A549 (cell line): ENCODE measurements around the gene GTPBP2. TPM values are rescaled to one million over a fixed set of nuclear protein-coding genes. Genes with fewer than 3 reads are reported as not detected.

ENCODE experiments used
- ATAC-seq, 2 experiments: fragments of 200-7000 bp in 1 of 2; fragments of >200 bp in 1 of 2; cut with Nextera tagmentation in 1 of 2; cut with Tn5 transposase in 1 of 2; 3 replicates each; pipeline versions ENCODE4 v1.8.0 to v1.9.1; 2018 to 2020; ENCODE audit warnings: mild to moderate bottlenecking in 1 of 2, moderate library complexity in 1 of 2
- CTCF ChIA-PET: fragments of 300-600 bp; sonication (Branson Sonifier 250); formaldehyde crosslinking; extraction: SDS; loops from one replicate; lab custom pipeline; 2021; ENCODE audit warnings: antibody characterized with exemption, inconsistent platforms; lab: Yijun Ruan, JAX
- POLR2A ChIA-PET: fragments of 350-600 bp; formaldehyde crosslinking; extraction: SDS; loops from one replicate; lab custom pipeline; 2021; ENCODE audit warnings: antibody characterized with exemption, inconsistent platforms; lab: Yijun Ruan, JAX
- DNase-seq, 2 experiments: peaks; one replicate each; pipeline versions ENCODE4 v3.0.0 to v3.0.0-alpha.2; 2011 to 2016; ENCODE audit warnings: low read depth in 1 of 2, low spot score in 1 of 2
- FAIRE-seq: peaks from 2 replicates; lab custom pipeline; 2011; peaks lifted over from hg19 to GRCh38; lab: Jason Lieb, UNC
- H3K27ac ChIP-seq, 2 experiments: fragments of >200 bp; sonication (Bioruptor Twin); formaldehyde crosslinking; 3 replicates each; pipeline ENCODE4 v1.5.1; 2016 to 2017
- H3K4me1 ChIP-seq: fragments of >200 bp; sonication (Bioruptor Twin); formaldehyde crosslinking; 3 replicates; pipeline ENCODE4 v1.6.1; 2016
- H3K4me2 ChIP-seq: fragments of >200 bp; sonication (Bioruptor Twin); formaldehyde crosslinking; 3 replicates; pipeline ENCODE4 v1.6.1; 2016
- H3K4me3 ChIP-seq: fragments of >200 bp; sonication (Bioruptor Twin); formaldehyde crosslinking; 3 replicates; pipeline ENCODE4 v1.5.1; 2016
- H3K9me3 ChIP-seq: fragments of >200 bp; sonication (Bioruptor Twin); formaldehyde crosslinking; 3 replicates; pipeline ENCODE4 v1.6.1; 2016
- BHLHE40 ChIP-seq: IDR thresholded peaks from 2 replicates; pipeline ENCODE4 v1.6.1; 2012; ENCODE audit warnings: low read depth, low read length, inconsistent platforms
- CBX8 ChIP-seq: fragments of 200-600 bp; sonication (generic); IDR thresholded peaks from 2 replicates; pipeline ENCODE4 v1.6.1; 2016
- EHF ChIP-seq: fragments of 250-450 bp; sonication (Bioruptor Pico); IDR thresholded peaks from 2 replicates; pipeline ENCODE4 v1.5.0; 2020; ENCODE audit warnings: mild to moderate bottlenecking
- EHMT2 ChIP-seq: fragments of 200-600 bp; sonication (generic); IDR thresholded peaks from 2 replicates; pipeline ENCODE4 v1.6.1; 2016; ENCODE audit warnings: antibody characterized with exemption, low read depth, mild to moderate bottlenecking, moderate library complexity
- ESRRA ChIP-seq: fragments of 150-350 bp; IDR thresholded peaks from 2 replicates; pipeline ENCODE4 v1.6.1; 2014; ENCODE audit warnings: mild to moderate bottlenecking, low read length, borderline replicate concordance
- GATA3 ChIP-seq: IDR thresholded peaks from 2 replicates; pipeline ENCODE4 v1.6.1; 2012; ENCODE audit warnings: borderline replicate concordance
- HDAC2 ChIP-seq: fragments of 200-600 bp; sonication (generic); IDR thresholded peaks from 2 replicates; pipeline ENCODE4 v1.6.1; 2016
- HOXA7 ChIP-seq: fragments of 250-450 bp; sonication (Bioruptor Pico); IDR thresholded peaks from 2 replicates; pipeline ENCODE4 v1.5.0; 2020; ENCODE audit warnings: mild to moderate bottlenecking, moderate library complexity
- HOXB13 ChIP-seq: fragments of 250-450 bp; sonication (Bioruptor Pico); IDR thresholded peaks from 2 replicates; pipeline ENCODE4 v1.5.0; 2020; ENCODE audit warnings: low read depth, mild to moderate bottlenecking, moderate library complexity
- HOXB5 ChIP-seq: fragments of 250-450 bp; sonication (Bioruptor Pico); IDR thresholded peaks from 2 replicates; pipeline ENCODE4 v1.5.0; 2020; ENCODE audit warnings: mild to moderate bottlenecking, moderate library complexity
- MAFK ChIP-seq: fragments of 450-650 bp; IDR thresholded peaks from 2 replicates; pipeline ENCODE4 v1.6.1; 2014; ENCODE audit not compliant: partially characterized antibody
- NFE2L2 ChIP-seq: fragments of 150-350 bp; conservative IDR thresholded peaks from 2 replicates; pipeline ENCODE4 v1.6.1; 2014; ENCODE audit warnings: low read length
- NR3C1 ChIP-seq: fragments of >200 bp; sonication (Bioruptor Twin); formaldehyde crosslinking; IDR thresholded peaks from 3 replicates; pipeline ENCODE4 v1.6.1; 2017
- PHF8 ChIP-seq: fragments of 200-600 bp; sonication (generic); IDR thresholded peaks from 2 replicates; pipeline ENCODE4 v1.6.1; 2016; ENCODE audit warnings: low read depth, mild to moderate bottlenecking, antibody characterized with exemption, moderate library complexity, borderline replicate concordance
- POLR2AphosphoS2 ChIP-seq: conservative IDR thresholded peaks from 2 replicates; pipeline ENCODE4 v1.6.1; 2012; ENCODE audit warnings: low read length, improper control_type of control experiment, inconsistent platforms
- RAD21 ChIP-seq, 2 experiments: fragments of >200 bp in 1 of 2; sonication (Bioruptor Twin) in 1 of 2; formaldehyde crosslinking in 1 of 2; IDR thresholded peaks in 1 of 2; conservative IDR thresholded peaks in 1 of 2; 2 replicates in 1 of 2; 3 replicates in 1 of 2; pipeline ENCODE4 v1.6.1; 2012 to 2018; ENCODE audit warnings: inconsistent platforms in 1 of 2
- RARB ChIP-seq: fragments of 250-450 bp; sonication (Bioruptor Pico); IDR thresholded peaks from 2 replicates; pipeline ENCODE4 v1.8.0; 2021; ENCODE audit warnings: mild to moderate bottlenecking, moderate library complexity
- RFX5 ChIP-seq: fragments of 450-650 bp; IDR thresholded peaks from 2 replicates; pipeline ENCODE4 v1.7.1; 2014; ENCODE audit warnings: antibody characterized with exemption, mild to moderate bottlenecking, moderate library complexity
- RNF2 ChIP-seq: fragments of 200-600 bp; sonication (generic); IDR thresholded peaks from 2 replicates; pipeline ENCODE4 v1.6.1; 2016; ENCODE audit warnings: low read depth, mild to moderate bottlenecking, antibody characterized with exemption, moderate library complexity, borderline replicate concordance
- SREBF2 ChIP-seq: fragments of 450-650 bp; IDR thresholded peaks from 2 replicates; pipeline ENCODE4 v1.6.1; 2014; ENCODE audit warnings: mild to moderate bottlenecking, moderate library complexity
- TFCP2L1 ChIP-seq: fragments of 250-450 bp; sonication (Bioruptor Pico); IDR thresholded peaks from 2 replicates; pipeline ENCODE4 v1.5.0; 2021; ENCODE audit warnings: mild to moderate bottlenecking
- ZFP36 ChIP-seq: fragments of 450-650 bp; IDR thresholded peaks from 2 replicates; pipeline ENCODE4 v1.6.1; 2014; ENCODE audit warnings: borderline replicate concordance; ENCODE audit not compliant: partially characterized antibody
- WGBS: methylation state at CpG from one replicate; pipeline ENCODE4 v1.1.6; 2017; ENCODE audit errors: missing lambda C conversion rate; 5-methylcytosine and 5-hydroxymethylcytosine counted together
- polyA plus RNA-seq, 4 experiments: library from polyadenylated mRNA; depleted of rRNA in 3 of 4; stranded (reverse); fragments of >200 nt; fragmentation: RNase III in 1 of 4; extraction: RNeasy Plus Mini Kit Qiagen cat#74134 plus additional on column Dnase treatment in 1 of 4; gene quantifications; 2 replicates in 3 of 4; 3 replicates in 1 of 4; pipeline ENCODE4 v1.2.3, GENCODE V29; 2011 to 2017
- TF ChIP-seq, protein P1 (sequence below): fragments of 450-650 bp; IDR thresholded peaks from 2 replicates; pipeline ENCODE4 v1.6.1; 2014; ENCODE audit warnings: antibody characterized with exemption
- TF ChIP-seq, protein P2 (sequence below): fragments of 200-600 bp; sonication (generic); IDR thresholded peaks from 2 replicates; pipeline ENCODE4 v1.6.1; 2016; ENCODE audit warnings: antibody characterized with exemption, mild to moderate bottlenecking, moderate library complexity
- TF ChIP-seq, protein P3 (sequence below): fragments of 150-350 bp; IDR thresholded peaks from 2 replicates; pipeline ENCODE4 v1.6.1; 2014; ENCODE audit warnings: low read depth, mild to moderate bottlenecking, low read length

The GTPBP2 gene
- polyA plus RNA-seq, 2 of the 4 experiments (the other 2 are of a cell fraction): 28.9 to 59.6 TPM

DNA sequence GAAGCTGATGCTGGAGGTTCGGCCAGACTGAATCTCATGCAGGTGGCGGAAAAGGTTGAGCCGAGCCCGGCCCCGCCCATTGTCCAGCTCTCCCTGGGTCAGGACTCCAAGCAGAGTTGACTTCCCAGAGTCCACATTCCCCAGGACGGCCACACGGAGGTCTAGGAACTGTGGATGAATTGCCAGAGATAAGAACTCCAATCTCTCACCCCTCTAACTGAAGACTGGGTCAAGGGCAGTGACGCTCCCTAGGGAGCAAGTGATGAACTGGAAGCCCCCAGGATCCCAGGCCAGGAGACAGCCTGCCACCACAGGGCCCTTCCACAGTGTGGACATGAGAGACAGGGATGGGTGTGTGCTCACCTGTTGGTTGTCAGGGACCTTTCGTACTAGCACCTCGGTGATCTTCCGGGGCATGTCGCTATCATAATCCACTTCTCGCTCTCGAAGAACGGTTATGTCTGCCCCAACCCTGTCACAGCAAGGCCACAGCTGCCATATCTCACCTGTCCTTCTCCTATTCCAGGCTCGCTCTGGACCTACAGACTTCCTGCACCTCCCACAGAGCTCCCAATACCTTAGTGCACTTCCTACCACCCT is 3.6 kb downstream of the GTPBP2 start:
- Histone ChIP-seq H3K4me1 (peaks cover 19% of the 10 kb centered on the region), H3K27ac (peak overlapping the region in 1 of 2 experiments; percentile 100; a peak in 1 of 6 replicates), H3K9me3 (no peaks in the 10 kb centered on the region), H3K4me2 (no peak overlapping the region), H3K4me3 (no peak overlapping the region)
- CTCF ChIA-PET: interaction anchor here (0.5 to 3.5 kb wide), 3 partner anchors 12 to 96 kb away, joined by 3 to 21 read pairs (median 11); no protein-coding TSS in a partner anchor
- POLR2A ChIA-PET: no interaction called here
- ATAC-seq (no peak), DNase-seq (no peak), FAIRE-seq (no peak)
- TF ChIP-seq RNF2: no peak
- TF ChIP-seq POLR2AphosphoS2: no peak
- TF ChIP-seq, protein P1, sequence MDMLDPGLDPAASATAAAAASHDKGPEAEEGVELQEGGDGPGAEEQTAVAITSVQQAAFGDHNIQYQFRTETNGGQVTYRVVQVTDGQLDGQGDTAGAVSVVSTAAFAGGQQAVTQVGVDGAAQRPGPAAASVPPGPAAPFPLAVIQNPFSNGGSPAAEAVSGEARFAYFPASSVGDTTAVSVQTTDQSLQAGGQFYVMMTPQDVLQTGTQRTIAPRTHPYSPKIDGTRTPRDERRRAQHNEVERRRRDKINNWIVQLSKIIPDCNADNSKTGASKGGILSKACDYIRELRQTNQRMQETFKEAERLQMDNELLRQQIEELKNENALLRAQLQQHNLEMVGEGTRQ: no peak
- TF ChIP-seq BHLHE40: no peak
- TF ChIP-seq RARB: no peak
- TF ChIP-seq PHF8: no peak
- no peak for TF ChIP-seq MAFK
- TF ChIP-seq HOXA7: no peak
- WGBS: 96% methylated on average over 13 of the region's 16 CpGs

DNA sequence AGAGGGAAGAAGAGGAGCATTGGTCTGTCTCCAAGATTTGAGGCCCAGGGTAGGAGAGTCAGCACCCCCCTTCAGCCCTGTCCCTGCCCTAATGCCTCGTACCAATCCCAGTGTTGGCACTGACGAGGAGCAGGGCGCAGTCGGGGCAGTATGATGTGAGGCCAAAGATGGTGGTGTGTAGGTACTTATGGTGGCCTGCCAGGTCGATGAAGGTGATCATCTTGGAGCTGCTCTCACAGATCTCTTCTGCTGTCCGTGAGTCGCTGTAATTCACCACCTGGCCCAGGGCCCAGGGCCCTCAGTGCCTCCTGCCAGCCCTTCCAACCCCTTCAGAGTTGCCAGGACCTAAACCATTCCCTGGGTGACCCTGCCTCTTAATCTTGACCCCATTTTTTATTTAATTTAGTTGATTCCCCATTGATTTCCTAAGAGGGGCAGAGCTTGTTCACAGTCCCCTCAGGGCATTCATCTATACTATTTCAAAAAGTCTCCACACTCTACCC is 4.2 kb downstream of the GTPBP2 start:
- no peak overlapping the region for H3K27ac ChIP-seq
- DNase-seq (no peak), FAIRE-seq (no peak), ATAC-seq (no peak)
- H3K4me3 ChIP-seq: no peak overlapping the region
- peaks cover 17% of the 10 kb centered on the region for H3K4me1 ChIP-seq
- no peaks in the 10 kb centered on the region for H3K9me3 ChIP-seq
- TF ChIP-seq NFE2L2: no peak
- TF ChIP-seq HDAC2: no peak
- TF ChIP-seq GATA3: no peak
- no peak for TF ChIP-seq EHF (CRISPR knock-in tag)
- no peak for TF ChIP-seq SREBF2
- TF ChIP-seq CBX8: no peak
- ChIA-PET CTCF (interaction anchor here (1.0 to 3.5 kb wide), 3 partner anchors 12 to 17 kb away, joined by 3 to 21 read pairs (median 11); no protein-coding TSS in a partner anchor), POLR2A (no interaction called here)
- H3K4me2 ChIP-seq: no peak overlapping the region
- 92% methylated on average over 7 of the region's 7 CpGs for WGBS

DNA sequence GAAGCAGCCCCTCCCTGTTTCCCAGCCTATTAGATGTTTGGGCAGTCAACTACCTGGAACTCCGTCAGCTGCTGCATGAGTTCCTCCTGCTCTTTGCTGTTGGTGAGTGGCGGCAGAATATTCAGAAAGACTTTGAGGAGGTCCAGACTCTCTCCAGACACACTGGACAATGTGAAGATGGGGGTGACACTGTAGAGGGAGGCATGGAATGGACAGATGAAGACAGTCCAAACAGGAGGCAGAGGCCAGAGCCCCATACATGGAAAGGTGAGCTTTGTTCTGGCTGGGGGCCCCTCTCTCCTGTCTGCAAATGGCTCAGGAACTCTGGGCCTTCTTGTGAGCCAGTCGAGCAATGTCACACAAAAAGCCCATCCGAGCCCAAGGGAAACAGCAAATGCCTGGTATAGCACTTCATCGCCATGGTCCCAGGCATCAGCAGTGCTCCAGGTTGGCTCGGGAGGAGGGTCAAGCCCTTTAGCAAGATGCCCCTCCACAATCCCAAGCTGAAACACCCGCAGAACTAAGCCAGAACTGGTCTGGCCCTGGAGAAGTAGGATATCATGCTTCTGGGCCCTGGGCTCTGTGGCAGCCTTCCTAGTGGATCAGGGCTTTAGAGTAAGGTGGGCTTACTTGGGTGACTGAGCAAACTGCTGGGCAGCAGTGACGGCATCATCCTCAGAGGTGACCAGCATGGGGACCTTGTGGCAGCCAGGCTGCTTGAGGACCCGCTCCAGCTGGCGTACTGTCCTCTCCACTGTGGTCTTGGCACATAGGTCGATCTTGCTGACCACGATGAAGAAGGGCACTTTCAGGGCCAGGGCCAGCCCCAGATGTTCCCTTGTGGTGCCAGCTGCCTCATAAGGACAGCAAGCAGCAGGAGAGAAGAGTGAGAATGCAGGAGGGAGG is 4.9 kb downstream of the GTPBP2 start:
- 93% methylated on average over 6 of the region's 12 CpGs for WGBS
- ChIA-PET CTCF (interaction anchor here (1.0 to 3.5 kb wide), 4 partner anchors 11 to 16 kb away, joined by 3 to 21 read pairs (median 7); no protein-coding TSS in a partner anchor), POLR2A (no interaction called here)
- H3K9me3 ChIP-seq: no peaks in the 10 kb centered on the region
- H3K4me1 ChIP-seq: peaks cover 17% of the 10 kb centered on the region
- DNase-seq: no peak
- no peak overlapping the region for H3K27ac ChIP-seq
- FAIRE-seq: no peak
- ATAC-seq: no peak
- H3K4me3 ChIP-seq: no peak overlapping the region
- no peak overlapping the region for H3K4me2 ChIP-seq
- TF ChIP-seq, protein P2, sequence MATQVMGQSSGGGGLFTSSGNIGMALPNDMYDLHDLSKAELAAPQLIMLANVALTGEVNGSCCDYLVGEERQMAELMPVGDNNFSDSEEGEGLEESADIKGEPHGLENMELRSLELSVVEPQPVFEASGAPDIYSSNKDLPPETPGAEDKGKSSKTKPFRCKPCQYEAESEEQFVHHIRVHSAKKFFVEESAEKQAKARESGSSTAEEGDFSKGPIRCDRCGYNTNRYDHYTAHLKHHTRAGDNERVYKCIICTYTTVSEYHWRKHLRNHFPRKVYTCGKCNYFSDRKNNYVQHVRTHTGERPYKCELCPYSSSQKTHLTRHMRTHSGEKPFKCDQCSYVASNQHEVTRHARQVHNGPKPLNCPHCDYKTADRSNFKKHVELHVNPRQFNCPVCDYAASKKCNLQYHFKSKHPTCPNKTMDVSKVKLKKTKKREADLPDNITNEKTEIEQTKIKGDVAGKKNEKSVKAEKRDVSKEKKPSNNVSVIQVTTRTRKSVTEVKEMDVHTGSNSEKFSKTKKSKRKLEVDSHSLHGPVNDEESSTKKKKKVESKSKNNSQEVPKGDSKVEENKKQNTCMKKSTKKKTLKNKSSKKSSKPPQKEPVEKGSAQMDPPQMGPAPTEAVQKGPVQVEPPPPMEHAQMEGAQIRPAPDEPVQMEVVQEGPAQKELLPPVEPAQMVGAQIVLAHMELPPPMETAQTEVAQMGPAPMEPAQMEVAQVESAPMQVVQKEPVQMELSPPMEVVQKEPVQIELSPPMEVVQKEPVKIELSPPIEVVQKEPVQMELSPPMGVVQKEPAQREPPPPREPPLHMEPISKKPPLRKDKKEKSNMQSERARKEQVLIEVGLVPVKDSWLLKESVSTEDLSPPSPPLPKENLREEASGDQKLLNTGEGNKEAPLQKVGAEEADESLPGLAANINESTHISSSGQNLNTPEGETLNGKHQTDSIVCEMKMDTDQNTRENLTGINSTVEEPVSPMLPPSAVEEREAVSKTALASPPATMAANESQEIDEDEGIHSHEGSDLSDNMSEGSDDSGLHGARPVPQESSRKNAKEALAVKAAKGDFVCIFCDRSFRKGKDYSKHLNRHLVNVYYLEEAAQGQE: no peak
- TF ChIP-seq MAFK: no peak
- no peak for TF ChIP-seq NR3C1
- no peak for TF ChIP-seq EHMT2
- TF ChIP-seq, protein P1: no peak
- no peak for TF ChIP-seq HOXB5
- no peak for TF ChIP-seq RAD21 (conservative IDR thresholded peaks at IDR 0.05 in 1 of 2, IDR thresholded peaks at IDR 0.05 in 1 of 2)
- TF ChIP-seq GATA3: no peak
- TF ChIP-seq ESRRA: no peak
- no peak for TF ChIP-seq RFX5
- TF ChIP-seq, protein P3, sequence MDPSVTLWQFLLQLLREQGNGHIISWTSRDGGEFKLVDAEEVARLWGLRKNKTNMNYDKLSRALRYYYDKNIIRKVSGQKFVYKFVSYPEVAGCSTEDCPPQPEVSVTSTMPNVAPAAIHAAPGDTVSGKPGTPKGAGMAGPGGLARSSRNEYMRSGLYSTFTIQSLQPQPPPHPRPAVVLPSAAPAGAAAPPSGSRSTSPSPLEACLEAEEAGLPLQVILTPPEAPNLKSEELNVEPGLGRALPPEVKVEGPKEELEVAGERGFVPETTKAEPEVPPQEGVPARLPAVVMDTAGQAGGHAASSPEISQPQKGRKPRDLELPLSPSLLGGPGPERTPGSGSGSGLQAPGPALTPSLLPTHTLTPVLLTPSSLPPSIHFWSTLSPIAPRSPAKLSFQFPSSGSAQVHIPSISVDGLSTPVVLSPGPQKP: no peak
- no peak for TF ChIP-seq POLR2AphosphoS2
- TF ChIP-seq ZFP36: no peak
- TF ChIP-seq HOXB13: no peak
- no peak for TF ChIP-seq TFCP2L1 (CRISPR knock-in tag)
- TF ChIP-seq RARB: no peak
